ENCODE data around the gene COX7A2L.
"Not testable (repeated sequence)": the region's sequence is repeated elsewhere in the genome, so short reads cannot be mapped to it uniquely, and the experiment has no call there.

Gene COX7A2L

GRCh38 chr2:42367835-42368234 is 6.8 kb upstream of the COX7A2L start:
- no peak for DNase-seq (ENCODE audit: low spot score)

GRCh38 chr2:42366411-42366810 is 5.4 kb upstream of the COX7A2L start:
- no peak for DNase-seq (ENCODE audit: low spot score)

- no peak for DNase-seq (ENCODE audit: low spot score)
Observed at GRCh38 chr2:42364658-42365057, 3.6 kb upstream of the COX7A2L start.

DNA sequence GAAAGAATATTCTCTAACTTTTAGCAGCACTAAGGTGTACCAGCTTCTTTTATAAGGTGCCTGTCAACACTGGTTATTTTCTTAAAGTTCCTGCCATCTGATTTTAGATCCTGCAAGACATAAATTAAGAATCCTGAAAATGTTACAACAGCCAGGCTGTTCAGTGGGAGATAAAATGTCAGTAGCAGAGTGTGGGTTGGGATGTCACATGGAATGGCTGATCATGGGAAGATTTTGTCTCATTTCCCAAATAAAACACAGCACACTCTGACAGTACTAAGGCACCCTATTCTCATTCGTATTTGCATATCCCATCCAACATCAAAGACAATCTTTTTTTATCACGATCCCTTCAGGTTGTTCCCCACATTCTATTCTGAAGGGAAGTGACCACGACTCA is 2.4 kb upstream of the COX7A2L start:
- no peak for DNase-seq (ENCODE audit: low spot score)

- DNase-seq (ENCODE audit: low spot score): no peak
Observed at GRCh38 chr2:42361728-42362283, 789 bp upstream of the COX7A2L start.

DNA sequence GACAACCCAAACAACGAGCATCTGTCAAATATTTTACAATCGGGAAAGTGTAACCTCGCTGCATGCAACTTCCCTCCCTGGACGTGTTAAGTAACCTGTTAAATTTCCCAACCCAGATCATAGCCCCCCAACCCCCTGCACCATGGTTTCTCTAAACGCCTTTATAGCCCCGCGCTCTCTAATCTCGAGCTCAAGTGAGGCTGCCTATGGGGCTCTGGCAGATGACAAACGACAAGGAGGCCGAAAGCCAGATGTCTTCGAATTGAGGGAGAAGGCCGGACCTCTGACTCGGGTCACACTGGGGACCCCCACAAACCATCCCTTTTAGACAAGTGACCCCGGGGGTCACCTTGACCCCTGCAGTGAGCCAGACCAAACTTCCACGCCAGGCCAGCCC is 526 bp downstream of the COX7A2L start:
- DNase-seq (ENCODE audit: low spot score): no peak

GRCh38 chr2:42359965-42360483 is 993 bp downstream of the COX7A2L start:
- peak; percentile 54 for DNase-seq (ENCODE audit: low spot score)

GRCh38 chr2:42359304-42359964 is 1.6 kb downstream of the COX7A2L start:
- peak; percentile 35 for DNase-seq (ENCODE audit: low spot score)

- no peak for DNase-seq (ENCODE audit: low spot score)
Observed at GRCh38 chr2:42353792-42354429, 7.1 kb downstream of the COX7A2L start.

DNA sequence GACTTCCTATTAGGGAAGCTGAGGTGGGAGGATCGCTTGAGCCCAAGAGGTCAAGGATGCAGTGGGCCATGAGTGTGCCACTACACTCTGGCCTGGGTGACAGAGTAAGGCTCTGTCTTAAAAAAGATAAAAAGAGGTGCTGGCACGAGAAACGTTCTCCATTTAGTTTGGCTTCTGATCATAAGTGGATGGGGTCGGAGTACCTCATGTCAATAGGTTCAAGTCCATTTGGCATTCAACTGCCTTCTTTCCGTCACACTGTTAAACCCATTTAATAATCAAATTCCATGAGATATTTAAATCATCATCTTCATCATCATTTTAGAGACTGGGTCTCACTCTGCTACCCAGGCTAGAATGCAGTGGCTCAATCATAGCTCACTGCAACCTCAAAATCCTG is 9.2 kb downstream of the COX7A2L start:
- no peak for DNase-seq (ENCODE audit: low spot score)

GRCh38 chr2:42350434-42351063 is 10.5 kb downstream of the COX7A2L start:
- DNase-seq (ENCODE audit: low spot score): no peak

DNA sequence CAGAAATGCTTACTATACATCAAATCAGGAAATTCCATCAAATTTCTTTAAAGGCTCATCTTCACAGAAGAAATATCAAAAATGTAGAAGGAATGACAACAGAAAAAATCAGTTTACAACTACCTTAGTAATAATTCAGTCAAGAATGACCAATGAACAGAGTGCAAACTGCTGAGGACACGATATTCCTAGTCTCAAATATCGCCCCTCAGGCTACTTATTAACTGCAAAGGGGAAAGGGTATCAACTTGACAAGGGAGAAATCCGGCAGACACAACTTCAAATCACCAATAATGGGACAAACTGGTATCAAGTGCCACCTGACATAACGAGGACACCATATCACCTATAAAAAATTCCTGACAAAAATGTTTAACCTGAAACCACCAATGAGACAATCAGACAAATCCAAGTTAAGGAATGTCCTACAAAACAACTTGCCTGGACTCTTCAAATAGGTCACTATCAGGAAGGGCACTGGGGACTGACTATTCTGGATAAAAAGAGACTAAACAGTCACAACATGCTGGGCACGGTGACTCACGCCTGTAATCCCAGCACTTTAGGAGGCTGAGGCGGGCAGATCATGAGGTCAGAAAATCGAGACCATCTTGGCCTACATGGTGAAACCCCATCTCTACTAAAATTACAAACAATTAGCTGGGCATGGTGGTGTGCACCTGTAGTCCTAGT is 12.8 kb downstream of the COX7A2L start:
- DNase-seq (ENCODE audit: low spot score): no peak

DNA sequence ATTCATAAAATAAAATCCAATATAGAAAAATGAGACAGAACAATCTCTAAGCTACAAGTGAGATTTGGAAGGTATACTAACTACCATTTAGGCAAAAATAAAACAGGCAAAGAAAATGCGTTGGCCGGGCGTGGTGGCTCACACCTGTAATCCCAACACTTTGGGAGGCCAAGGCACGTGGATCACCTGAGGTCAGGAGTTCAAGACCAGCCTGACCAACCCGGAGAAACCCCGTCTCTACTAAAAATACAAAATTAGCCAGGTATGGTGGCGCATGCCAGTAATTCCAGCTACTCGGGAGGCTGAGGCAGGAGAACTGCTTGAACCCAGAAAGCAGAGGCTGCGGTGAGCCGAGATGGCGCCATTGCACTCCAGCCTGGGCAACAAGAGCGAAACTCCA is 13.5 kb downstream of the COX7A2L start:
- DNase-seq (ENCODE audit: low spot score): not testable (repeated sequence)

- not testable (repeated sequence) for DNase-seq (ENCODE audit: low spot score)
Observed at GRCh38 chr2:42346856-42347255, 14.2 kb downstream of the COX7A2L start.

DNA sequence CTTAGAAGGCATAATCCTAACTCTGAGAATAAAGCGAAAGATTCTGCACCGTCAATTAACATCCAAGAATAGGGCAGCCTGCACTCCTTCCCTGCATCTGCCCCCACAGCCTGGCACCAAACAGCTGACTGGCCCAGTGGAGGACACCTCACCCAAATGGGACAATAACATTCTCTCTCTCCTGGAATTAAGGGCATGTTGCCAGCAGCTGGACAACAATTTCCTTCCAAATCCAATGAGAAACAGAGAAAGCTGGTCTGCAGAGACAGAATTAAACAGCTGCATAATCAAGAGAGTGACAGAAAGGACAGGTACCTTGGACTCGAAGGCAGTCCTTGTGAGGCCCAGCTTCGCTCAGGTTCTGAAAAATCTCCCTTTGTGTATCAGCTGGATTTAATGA is 15.0 kb downstream of the COX7A2L start:
- no peak for DNase-seq (ENCODE audit: low spot score)

- DNase-seq (ENCODE audit: low spot score): no peak
Observed at GRCh38 chr2:42342795-42343241, 18.2 kb downstream of the COX7A2L start.

DNA sequence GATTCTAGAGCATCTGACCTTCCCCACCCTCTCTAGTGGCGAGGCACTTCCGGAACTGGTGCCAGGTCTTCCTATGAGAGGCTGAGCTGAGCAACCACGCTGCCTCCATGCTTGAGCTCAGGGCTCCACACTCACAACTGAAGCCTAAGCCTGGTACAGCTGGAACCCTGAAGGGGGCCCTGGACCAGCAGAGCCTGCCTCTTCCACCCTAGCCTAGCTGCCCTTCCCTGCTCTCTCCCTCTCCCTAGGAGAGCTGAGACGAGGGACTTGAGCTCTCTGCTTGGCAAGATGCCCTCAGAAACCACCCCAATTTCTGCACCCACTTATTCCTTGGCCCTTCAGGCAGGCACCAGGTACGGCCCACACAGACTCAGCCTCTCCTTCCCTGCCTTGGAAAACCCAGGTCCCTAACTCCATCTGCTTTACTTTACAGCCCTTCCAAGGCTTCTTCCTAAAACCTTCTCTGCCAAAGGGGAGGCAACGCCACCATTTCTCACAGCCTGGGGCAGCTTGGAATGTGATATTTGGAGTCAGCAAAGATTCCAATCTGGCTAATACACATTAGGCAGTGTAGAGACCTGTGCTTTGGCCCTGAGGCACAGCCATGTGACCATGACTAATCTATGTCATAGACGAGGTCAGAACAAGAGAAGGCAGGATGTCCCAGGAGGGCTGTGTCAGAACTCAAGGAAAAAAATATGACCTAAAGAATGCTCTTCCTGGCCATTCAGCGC is 18.8 kb downstream of the COX7A2L start:
- DNase-seq (ENCODE audit: low spot score): no peak

- DNase-seq (ENCODE audit: low spot score): no peak
Observed at GRCh38 chr2:42340938-42341636, 19.9 kb downstream of the COX7A2L start.

GRCh38 chr2:42340045-42340937 is 20.7 kb downstream of the COX7A2L start:
- no peak for DNase-seq (ENCODE audit: low spot score)
